Activated naive CD4-positive, alpha-beta T cell treated with anti-CD3 and anti-CD28 coated beads, Interleukin-2, amount 50 U/mL, for 24 hours (primary cell): ENCODE data around the gene NUDT21.
"Not testable (repeated sequence)": the region's sequence is repeated elsewhere in the genome, so short reads cannot be mapped to it uniquely, and the experiment has no call there.

Experiments used
- H3K27ac Mint-ChIP-seq: one replicate; pipeline ENCODE4 v1.8.0; 2021; ENCODE audit warnings: mild to moderate bottlenecking, mixed read lengths
- H3K27me3 Mint-ChIP-seq: one replicate; pipeline ENCODE4 v1.8.0; 2021; ENCODE audit warnings: mixed read lengths
- H3K36me3 Mint-ChIP-seq: one replicate; pipeline ENCODE4 v1.8.0; 2021; ENCODE audit warnings: mixed read lengths
- H3K4me1 Mint-ChIP-seq: one replicate; pipeline ENCODE4 v1.8.0; 2021; ENCODE audit warnings: mixed read lengths
- H3K4me3 Mint-ChIP-seq: one replicate; pipeline ENCODE4 v1.8.0; 2021; ENCODE audit warnings: mild to moderate bottlenecking, mixed read lengths
- H3K9me3 Mint-ChIP-seq: one replicate; pipeline ENCODE4 v1.8.0; 2021; ENCODE audit warnings: mixed read lengths

NUDT21 gene

DNA sequence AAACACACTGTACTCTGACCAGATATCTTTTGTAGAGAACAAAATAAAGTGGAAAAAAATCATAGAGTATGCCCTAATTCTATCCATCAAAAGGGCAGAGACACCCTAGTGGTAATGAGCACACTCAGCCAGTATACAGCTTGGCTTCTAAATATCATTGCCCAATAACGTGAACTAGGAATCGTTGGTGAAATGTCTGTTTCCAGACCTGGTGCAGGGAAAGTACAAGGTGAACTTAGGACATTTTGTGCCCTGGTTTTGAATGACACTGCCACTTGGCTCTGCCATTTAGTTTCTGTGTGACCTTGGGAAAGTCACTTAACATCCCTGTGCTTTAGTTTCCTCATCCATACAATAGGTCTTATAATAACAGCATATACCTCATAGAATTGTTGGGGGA, 39.5 kb downstream of the NUDT21 start:
- no peaks in the 10 kb centered on the region for H3K9me3 Mint-ChIP-seq
- peaks cover 15% of the 10 kb centered on the region for H3K36me3 Mint-ChIP-seq
- no peak overlapping the region for H3K4me3 Mint-ChIP-seq
- no peak overlapping the region for H3K27ac Mint-ChIP-seq
- H3K4me1 Mint-ChIP-seq, result peaks cover 20% of the 10 kb centered on the region
- no peaks in the 10 kb centered on the region for H3K27me3 Mint-ChIP-seq

DNA sequence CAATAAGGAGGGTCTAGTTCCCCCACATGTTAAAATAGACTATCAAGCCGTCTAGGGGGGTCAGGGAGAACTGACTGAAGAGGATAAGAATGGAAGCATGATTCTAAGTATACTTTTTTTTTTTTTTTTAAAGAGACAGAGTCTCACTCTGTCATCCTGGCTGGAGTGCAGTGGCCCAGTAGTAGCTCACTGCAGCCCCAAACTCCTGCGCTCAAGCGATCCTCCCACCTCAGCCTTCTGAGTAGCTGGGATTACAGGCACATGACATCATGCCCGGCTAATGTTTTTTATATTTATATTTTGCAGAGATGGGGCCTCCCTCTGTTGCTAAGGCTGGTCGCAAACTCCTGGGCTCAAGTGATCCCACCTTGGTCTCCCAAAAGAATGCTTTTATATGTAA, 40.0 kb downstream of the NUDT21 start:
- H3K36me3 Mint-ChIP-seq, result peaks cover 15% of the 10 kb centered on the region
- no peak overlapping the region for H3K4me3 Mint-ChIP-seq
- no peak overlapping the region for H3K27ac Mint-ChIP-seq
- peaks cover 20% of the 10 kb centered on the region for H3K4me1 Mint-ChIP-seq
- no peaks in the 10 kb centered on the region for H3K9me3 Mint-ChIP-seq
- no peaks in the 10 kb centered on the region for H3K27me3 Mint-ChIP-seq

DNA sequence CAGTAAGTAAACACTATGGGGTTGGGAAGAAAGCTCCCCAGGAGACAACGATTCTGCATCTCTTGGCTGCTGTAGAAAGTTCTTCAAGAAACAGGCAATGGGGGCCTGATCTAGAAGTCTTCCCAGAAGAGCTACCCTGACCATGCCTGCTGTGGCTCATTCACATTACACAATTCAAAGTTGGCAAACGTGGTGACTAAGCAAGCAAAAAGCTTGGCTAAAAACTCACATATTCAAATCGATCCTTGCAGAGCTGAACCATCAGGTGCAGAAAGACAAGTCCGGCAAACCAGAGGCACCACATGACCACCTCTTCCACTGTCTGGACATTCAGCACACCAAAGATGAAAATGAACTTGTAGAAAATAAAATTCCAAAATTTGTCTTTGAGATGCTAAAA, 41.9 kb downstream of the NUDT21 start:
- no peaks in the 10 kb centered on the region for H3K27me3 Mint-ChIP-seq
- no peak overlapping the region for H3K4me3 Mint-ChIP-seq
- no peak overlapping the region for H3K27ac Mint-ChIP-seq
- peaks cover 13% of the 10 kb centered on the region for H3K36me3 Mint-ChIP-seq
- peaks cover 7% of the 10 kb centered on the region for H3K4me1 Mint-ChIP-seq
- no peaks in the 10 kb centered on the region for H3K9me3 Mint-ChIP-seq

DNA sequence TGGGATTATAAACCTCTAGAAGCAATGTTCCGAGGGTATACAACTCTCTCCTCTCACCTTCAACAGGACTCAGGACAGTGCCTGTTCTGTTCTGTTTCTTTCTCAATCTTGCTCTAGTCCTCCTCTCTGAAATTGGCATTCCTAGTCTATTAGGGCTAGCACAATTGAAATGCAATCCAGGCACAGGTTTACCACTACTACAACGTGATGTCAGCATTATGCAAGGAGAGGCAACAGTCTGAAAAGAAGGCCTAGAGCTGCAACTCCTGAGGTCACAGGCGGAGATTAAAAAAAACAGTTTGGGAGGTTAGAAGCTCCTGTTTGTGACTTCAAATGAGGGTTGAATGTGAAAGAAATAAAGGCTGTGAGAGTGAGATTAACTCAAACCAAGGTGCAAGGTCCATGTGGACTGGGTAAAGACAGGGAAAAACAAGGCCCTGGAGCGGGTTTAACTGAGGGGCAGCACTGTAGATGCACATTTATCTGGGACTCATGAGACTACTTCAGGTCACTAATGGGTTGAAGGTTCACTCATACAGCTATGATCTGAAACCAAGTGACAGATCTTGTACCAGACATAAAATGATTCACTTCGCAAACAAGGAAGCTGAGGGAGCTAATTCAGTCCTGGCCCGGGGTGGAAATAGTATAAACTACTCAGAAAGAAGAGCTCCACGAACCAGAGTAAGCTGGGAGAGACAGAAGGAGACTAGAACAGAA, 42.6 kb downstream of the NUDT21 start:
- Mint-ChIP-seq H3K4me3 (no peak overlapping the region), H3K9me3 (no peaks in the 10 kb centered on the region), H3K27me3 (no peaks in the 10 kb centered on the region), H3K27ac (no peak overlapping the region), H3K4me1 (peaks cover 7% of the 10 kb centered on the region), H3K36me3 (peaks cover 12% of the 10 kb centered on the region)

DNA sequence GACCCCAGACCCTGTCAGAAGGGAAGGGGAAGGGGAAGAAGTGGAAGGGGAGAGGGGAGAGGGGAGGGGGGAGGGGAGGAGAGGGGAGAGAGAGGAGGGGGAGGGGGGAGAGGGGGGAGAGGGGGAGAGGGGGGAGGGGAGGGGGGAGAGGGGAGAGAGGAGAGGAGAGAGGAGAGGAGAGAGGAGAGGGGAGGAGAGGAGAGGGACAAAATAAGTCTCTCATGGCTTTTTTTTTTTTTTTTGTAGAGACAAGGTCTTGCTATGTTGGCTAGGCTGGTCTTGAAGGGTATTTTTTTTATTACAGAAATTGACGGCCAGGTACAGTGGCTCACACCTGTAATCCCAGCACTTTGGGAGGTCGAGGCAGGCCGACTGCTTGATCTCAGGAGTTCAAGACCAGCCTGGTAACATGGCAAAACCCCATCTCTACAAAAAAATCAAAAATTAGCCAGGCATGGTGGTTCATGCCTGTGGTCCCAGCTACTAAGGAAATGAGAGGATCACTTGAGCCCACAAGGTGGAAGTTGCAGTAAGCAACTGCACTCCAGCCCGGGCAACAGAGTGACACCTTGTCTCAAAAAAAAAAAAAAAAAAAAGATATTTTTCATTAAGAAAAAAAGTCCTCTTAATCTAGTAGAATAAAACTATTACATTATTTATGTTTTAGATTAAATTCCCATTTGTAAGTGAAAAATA, 45.0 kb downstream of the NUDT21 start:
- Mint-ChIP-seq H3K27ac (no peak overlapping the region), H3K27me3 (no peaks in the 10 kb centered on the region), H3K36me3 (peaks cover 11% of the 10 kb centered on the region), H3K9me3 (no peaks in the 10 kb centered on the region), H3K4me1 (peaks cover 7% of the 10 kb centered on the region), H3K4me3 (no peak overlapping the region)

DNA sequence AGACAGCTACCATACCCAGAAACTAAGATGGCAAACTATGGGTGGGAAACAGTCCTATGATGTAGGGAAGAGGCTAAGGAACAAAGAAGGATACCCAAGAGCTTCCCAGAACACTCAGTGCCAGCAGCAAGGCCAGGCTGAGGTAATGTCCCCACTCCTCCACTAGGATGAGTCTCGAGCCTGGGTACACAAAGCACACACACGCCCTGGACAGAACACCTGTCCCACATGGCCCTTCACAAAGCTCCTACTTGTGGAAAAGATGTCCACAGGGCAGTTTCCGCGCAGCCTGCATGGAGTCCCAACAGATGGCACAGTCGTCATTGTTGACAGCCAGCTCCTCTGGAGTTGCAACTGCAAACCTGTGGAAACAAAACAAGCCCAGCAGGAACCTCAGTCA, 49.6 kb downstream of the NUDT21 start:
- peaks cover 11% of the 10 kb centered on the region for H3K36me3 Mint-ChIP-seq
- no peaks in the 10 kb centered on the region for H3K27me3 Mint-ChIP-seq
- no peaks in the 10 kb centered on the region for H3K4me1 Mint-ChIP-seq
- H3K4me3 Mint-ChIP-seq, result no peak overlapping the region
- H3K9me3 Mint-ChIP-seq, result no peaks in the 10 kb centered on the region
- no peak overlapping the region for H3K27ac Mint-ChIP-seq

DNA sequence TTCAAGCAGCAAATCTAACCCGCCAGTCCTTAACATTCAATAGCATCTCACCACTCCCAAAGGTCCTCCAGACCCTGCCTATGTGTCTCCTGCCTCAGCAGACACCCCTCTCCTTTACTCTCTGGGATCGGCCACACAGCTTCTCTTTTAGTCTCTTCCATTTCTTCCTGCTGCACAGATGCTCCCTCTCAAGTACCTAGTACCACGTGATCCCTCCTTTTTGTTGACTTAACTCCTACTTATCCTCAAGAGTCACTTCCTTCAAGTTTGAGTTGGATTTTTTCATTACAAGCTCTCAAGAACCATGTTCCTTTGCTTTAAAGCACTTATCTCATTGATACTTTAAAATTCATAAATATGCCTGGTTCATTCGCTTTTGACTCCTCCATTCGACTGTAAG, 50.7 kb downstream of the NUDT21 start:
- Mint-ChIP-seq H3K27ac (no peak overlapping the region), H3K27me3 (no peaks in the 10 kb centered on the region), H3K4me3 (no peak overlapping the region), H3K4me1 (peaks cover 4% of the 10 kb centered on the region), H3K36me3 (peaks cover 15% of the 10 kb centered on the region), H3K9me3 (no peaks in the 10 kb centered on the region)

DNA sequence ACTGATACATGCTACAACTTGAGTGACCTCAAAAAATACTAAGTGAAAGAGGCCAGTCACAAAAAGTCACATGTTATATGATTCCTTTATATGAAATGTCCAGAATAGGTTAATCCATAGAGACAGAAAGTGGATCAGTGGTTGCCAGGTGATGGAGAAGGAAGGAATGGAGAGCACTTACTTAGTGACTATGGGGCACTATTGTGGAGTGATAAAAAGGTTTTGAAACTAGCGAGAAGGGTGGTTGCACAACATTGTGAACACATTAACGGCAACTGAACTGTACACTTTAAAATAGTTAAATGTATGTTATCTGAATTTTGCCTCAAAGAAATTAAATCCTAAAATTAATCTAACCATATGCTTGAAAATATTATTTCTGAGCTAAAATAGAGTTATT, 51.6 kb downstream of the NUDT21 start:
- no peaks in the 10 kb centered on the region for H3K9me3 Mint-ChIP-seq
- peaks cover 5% of the 10 kb centered on the region for H3K4me1 Mint-ChIP-seq
- no peaks in the 10 kb centered on the region for H3K27me3 Mint-ChIP-seq
- no peak overlapping the region for H3K4me3 Mint-ChIP-seq
- no peak overlapping the region for H3K27ac Mint-ChIP-seq
- H3K36me3 Mint-ChIP-seq, result peaks cover 17% of the 10 kb centered on the region

DNA sequence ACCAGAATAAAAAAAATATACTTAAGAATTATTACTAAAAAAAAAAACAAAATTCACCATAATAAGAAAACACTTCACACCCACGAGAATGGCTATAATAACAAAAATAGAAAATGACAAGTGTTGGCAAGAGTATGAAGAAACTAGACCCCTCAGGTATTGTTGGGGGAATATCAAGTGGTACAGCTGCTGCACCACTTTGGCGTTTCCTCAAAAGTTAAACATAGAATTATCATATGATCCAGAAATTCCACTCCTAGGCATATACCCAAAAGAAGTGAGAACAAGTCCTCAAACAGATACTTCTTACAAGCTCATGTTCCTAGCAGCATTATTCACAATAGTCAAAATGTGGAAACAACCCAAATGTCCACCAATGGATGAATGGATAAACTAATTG, 52.1 kb downstream of the NUDT21 start:
- H3K9me3 Mint-ChIP-seq, result no peaks in the 10 kb centered on the region
- no peak overlapping the region for H3K27ac Mint-ChIP-seq
- H3K4me3 Mint-ChIP-seq, result no peak overlapping the region
- peaks cover 18% of the 10 kb centered on the region for H3K36me3 Mint-ChIP-seq
- peaks cover 7% of the 10 kb centered on the region for H3K4me1 Mint-ChIP-seq
- H3K27me3 Mint-ChIP-seq, result no peaks in the 10 kb centered on the region

DNA sequence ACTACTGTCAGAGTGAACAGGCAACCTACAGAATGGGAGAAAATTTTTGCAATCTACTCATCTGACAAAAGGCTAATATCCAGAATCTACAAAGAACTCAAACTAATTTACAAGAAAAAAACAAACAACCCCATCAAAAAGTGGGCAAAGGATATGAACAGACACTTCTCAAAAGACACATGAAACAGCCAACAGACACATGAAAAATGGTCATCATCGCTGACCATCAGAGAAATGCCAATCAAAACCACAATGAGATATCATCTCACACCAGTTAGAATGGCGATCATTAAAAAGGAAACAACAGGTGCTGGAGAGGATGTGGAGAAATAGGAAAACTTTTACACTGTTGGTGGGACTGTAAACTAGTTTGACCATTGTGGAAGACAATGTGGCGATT, 54.4 kb downstream of the NUDT21 start:
- H3K36me3 Mint-ChIP-seq, result peaks cover 31% of the 10 kb centered on the region
- H3K27me3 Mint-ChIP-seq, H3K27ac Mint-ChIP-seq, H3K9me3 Mint-ChIP-seq, H3K4me3 Mint-ChIP-seq: not testable (repeated sequence)
- peaks cover 11% of the 10 kb centered on the region for H3K4me1 Mint-ChIP-seq

DNA sequence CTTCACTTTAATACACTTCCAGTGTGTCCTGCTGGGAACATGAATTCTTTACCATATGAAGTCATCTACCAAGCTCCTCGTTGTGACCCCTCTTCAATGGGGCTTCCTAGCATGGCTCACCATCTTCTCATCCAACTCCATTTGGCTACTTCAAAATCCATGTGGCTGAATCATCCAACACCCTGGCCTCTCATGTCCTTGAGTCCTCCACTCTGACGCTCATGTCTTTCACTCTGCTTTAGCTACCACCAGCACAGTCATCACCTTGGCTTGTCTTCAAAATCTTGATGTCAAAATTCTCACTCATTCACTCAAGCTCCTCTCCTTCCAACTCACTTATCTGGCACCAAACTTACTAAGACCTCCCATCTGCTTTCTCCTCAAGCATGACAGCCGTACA, 61.6 kb downstream of the NUDT21 start:
- Mint-ChIP-seq H3K27me3 (no peaks in the 10 kb centered on the region), H3K4me3 (no peak overlapping the region), H3K9me3 (no peaks in the 10 kb centered on the region), H3K36me3 (peaks cover 40% of the 10 kb centered on the region), H3K4me1 (peaks cover 6% of the 10 kb centered on the region), H3K27ac (no peak overlapping the region)

DNA sequence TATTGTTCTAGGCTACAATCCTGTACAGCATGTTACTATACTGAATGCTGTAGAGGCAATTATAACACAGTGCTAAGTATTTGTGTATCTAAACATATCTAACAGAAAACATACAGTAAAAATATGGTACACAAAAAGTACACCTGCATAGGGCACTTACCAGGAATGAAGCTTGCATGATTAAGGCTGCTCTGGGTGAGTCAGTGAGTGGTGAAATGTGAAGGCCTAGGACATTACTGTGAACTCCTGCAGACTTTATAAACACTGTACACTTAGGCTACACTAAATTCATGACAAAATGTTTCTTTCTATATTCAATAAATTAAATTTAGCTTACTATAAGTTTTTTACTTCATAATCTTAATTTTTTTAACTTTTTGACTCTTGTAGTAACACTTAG, 62.9 kb downstream of the NUDT21 start:
- Mint-ChIP-seq H3K27me3 (no peaks in the 10 kb centered on the region), H3K9me3 (peaks cover 3% of the 10 kb centered on the region), H3K36me3 (peaks cover 47% of the 10 kb centered on the region), H3K4me3 (no peak overlapping the region), H3K27ac (no peak overlapping the region), H3K4me1 (no peaks in the 10 kb centered on the region)

DNA sequence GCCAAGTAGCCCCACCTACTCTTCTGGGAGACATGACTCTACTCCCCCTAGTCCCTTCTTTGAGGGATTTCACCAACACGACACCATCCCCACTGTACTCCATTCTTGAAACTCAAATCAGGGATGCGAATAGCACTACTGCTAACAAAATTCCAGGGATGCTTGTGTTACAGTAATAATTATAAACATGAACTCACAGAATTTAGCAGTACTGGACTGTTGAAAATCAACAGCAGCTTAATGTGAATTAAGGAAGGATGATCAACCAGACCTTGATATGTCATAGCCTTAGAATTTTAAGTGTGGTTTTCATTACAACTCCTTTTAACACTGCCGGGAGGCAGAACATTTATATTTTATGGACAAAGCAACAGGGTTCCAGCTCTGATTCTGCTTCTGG, 63.7 kb downstream of the NUDT21 start:
- Mint-ChIP-seq H3K4me3 (no peak overlapping the region), H3K27ac (no peak overlapping the region), H3K9me3 (peaks cover 6% of the 10 kb centered on the region), H3K36me3 (peaks cover 48% of the 10 kb centered on the region), H3K4me1 (no peaks in the 10 kb centered on the region), H3K27me3 (no peaks in the 10 kb centered on the region)

DNA sequence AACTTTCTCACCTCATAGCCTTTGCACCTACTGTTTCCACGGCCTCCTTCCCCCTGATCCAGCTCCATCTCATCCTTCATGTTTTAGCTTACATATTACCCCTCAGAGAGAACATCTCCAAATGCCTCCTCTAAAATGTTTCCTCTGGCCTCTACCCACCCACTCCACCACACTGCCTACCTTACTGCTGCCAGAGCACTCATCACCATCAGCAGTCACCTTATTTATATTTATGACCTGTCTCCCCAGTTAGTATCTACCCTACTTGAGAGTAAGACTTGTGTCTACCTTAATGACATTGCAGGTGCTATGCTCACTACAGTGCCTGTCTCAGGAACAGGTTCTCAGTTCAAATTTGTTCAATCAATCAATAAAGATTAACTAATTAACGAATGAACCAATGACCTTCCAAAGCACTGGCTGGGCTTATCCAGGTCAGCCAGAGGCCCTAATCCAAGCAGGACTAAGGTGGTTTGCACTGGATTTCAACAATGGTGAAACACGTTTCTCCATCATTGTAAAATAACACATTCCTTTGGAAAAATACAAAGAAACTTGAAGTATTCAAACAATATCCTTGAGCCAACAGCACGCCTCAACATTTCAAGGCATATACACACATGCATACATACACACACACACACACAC, 66.9 kb downstream of the NUDT21 start:
- peaks cover 58% of the 10 kb centered on the region for H3K36me3 Mint-ChIP-seq
- no peak overlapping the region for H3K27ac Mint-ChIP-seq
- H3K27me3 Mint-ChIP-seq, result no peaks in the 10 kb centered on the region
- no peaks in the 10 kb centered on the region for H3K4me1 Mint-ChIP-seq
- no peak overlapping the region for H3K4me3 Mint-ChIP-seq
- H3K9me3 Mint-ChIP-seq, result peaks cover 11% of the 10 kb centered on the region

DNA sequence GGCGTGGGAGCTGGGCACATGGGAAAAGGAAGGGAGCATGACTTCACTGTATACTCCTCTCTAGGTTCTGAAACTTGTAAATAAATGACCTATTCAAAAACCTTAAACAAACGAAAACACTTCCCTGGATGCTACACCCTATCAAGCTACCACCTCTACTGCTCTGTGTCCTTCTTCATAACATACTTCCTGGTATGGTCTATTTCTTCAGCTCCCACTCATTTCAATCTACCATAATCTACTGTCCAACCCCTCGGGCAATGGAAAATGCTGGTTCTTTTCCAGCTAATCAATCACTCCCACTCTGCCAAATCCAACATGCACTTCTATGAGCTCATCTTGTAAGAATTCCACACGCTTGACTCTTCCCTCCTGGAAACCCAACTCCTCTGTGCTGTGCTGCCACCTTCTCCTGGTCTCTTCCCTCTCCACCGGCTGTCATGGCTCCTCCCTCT, 68.2 kb downstream of the NUDT21 start:
- Mint-ChIP-seq H3K4me3 (no peak overlapping the region), H3K27me3 (no peaks in the 10 kb centered on the region), H3K4me1 (peaks cover 8% of the 10 kb centered on the region), H3K27ac (no peak overlapping the region), H3K9me3 (peaks cover 11% of the 10 kb centered on the region), H3K36me3 (peaks cover 65% of the 10 kb centered on the region)

DNA sequence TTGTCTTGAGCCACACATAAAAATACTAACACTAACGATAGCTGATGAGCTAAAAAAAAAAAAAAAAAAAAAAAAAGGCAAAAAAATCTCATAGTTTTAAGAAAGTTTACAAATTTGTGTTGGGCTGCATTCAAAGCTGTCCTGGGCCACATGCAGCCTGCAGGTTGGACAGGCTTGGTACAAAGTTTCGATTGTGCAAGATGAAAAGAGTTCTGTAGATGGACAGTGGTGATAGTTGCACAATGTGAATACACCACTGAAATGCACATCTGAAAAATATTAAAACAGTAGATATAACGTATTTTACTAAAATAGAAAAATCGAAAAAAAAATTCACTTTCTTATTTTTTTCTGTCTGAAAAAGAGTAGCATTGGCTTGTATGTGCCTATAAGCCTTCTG, 68.7 kb downstream of the NUDT21 start:
- Mint-ChIP-seq H3K9me3 (peaks cover 11% of the 10 kb centered on the region), H3K4me3 (no peak overlapping the region), H3K27ac (no peak overlapping the region), H3K27me3 (no peaks in the 10 kb centered on the region), H3K36me3 (peaks cover 65% of the 10 kb centered on the region), H3K4me1 (peaks cover 9% of the 10 kb centered on the region)
